B cell (primary cell): ENCODE measurements around the gene TNFRSF19. TPM values are rescaled to one million over a fixed set of nuclear protein-coding genes. Genes with fewer than 3 reads are reported as not detected.

ENCODE experiments used
- ATAC-seq: fragments of 200-7000 bp; cut with Tn5 transposase; one replicate; pipeline ENCODE4 v1.10.0; 2021; ENCODE audit warnings: low read depth, mild to moderate bottlenecking, moderate number of reproducible peaks, moderate library complexity
- CTCF ChIA-PET: fragments of 350-600 bp; sonication (Branson Sonifier 250); formaldehyde crosslinking; loops from one replicate; lab custom pipeline; 2021; ENCODE audit warnings: antibody characterized with exemption, inconsistent platforms; lab: Charles Lee
- POLR2A ChIA-PET: fragments of 350-600 bp; sonication (Branson Sonifier 250); formaldehyde crosslinking; loops from one replicate; lab custom pipeline; 2021; ENCODE audit warnings: antibody characterized with exemption; lab: Charles Lee
- DNase-seq: peaks from one replicate; pipeline ENCODE4 v3.0.0; 2013
- H2AFZ ChIP-seq: 2 replicates; pipeline ENCODE4 v1.6.1; 2012; ENCODE audit warnings: mild to moderate bottlenecking, low read depth, low read length; ENCODE audit not compliant: insufficient read depth, poor library complexity, severe bottlenecking
- H3K27ac ChIP-seq, 2 donors: 1 replicate in 1 of 2; 2 replicates in 1 of 2; pipeline ENCODE4 v1.5.1; 2012 to 2013; ENCODE audit warnings: low read length in 2 of 2, mild to moderate bottlenecking in 2 of 2, moderate library complexity in 1 of 2
- H3K27me3 ChIP-seq, 4 experiments: fragments of 200-600 bp in 1 of 4; sonication (generic) in 1 of 4; replicated peaks in 1 of 4; 1 replicate in 2 of 4; 2 replicates in 2 of 4; pipeline versions ENCODE4 v1.6.1 to v1.7.0; 2013 to 2016; ENCODE audit warnings: low read length in 3 of 4, mild to moderate bottlenecking in 2 of 4, mixed read lengths in 1 of 4, moderate library complexity in 1 of 4; ENCODE audit not compliant: insufficient read depth in 4 of 4, control insufficient read depth in 3 of 4; ENCODE audit errors: control extremely low read depth in 1 of 4
- H3K36me3 ChIP-seq, 2 experiments: replicated peaks in 1 of 2; 1 replicate in 1 of 2; 2 replicates in 1 of 2; pipeline versions ENCODE4 v1.6.1 to v1.7.1; 2013; ENCODE audit warnings: low read length in 1 of 2; ENCODE audit not compliant: insufficient read depth in 2 of 2, control insufficient read depth in 1 of 2; ENCODE audit errors: control extremely low read depth in 1 of 2, extremely low read depth in 1 of 2
- H3K4me1 ChIP-seq, 2 donors: fragments of 200-600 bp in 1 of 2; sonication (generic) in 1 of 2; 1 replicate in 1 of 2; 2 replicates in 1 of 2; pipeline versions ENCODE4 v1.5.1 to v1.6.1; 2013 to 2017; ENCODE audit warnings: low read length in 2 of 2; ENCODE audit not compliant: control insufficient read depth in 2 of 2, insufficient read depth in 2 of 2
- H3K4me2 ChIP-seq: replicated peaks from 2 replicates; pipeline ENCODE3; 2012; ENCODE audit warnings: mild to moderate bottlenecking, low read depth, low read length; ENCODE audit not compliant: poor library complexity, severe bottlenecking
- H3K4me3 ChIP-seq, 5 experiments: fragments of 200-600 bp in 1 of 5; sonication (generic) in 1 of 5; 1 replicate in 3 of 5; 2 replicates in 2 of 5; pipeline versions ENCODE4 v1.5.1 to v1.7.0; 2011 to 2016; ENCODE audit warnings: low read length in 4 of 5, mild to moderate bottlenecking in 4 of 5, low read depth in 2 of 5, control low read depth in 1 of 5, moderate library complexity in 1 of 5; ENCODE audit not compliant: insufficient read depth in 1 of 5; ENCODE audit errors: control extremely low read depth in 1 of 5, extremely low read depth in 1 of 5
- H3K79me2 ChIP-seq: fragments of 200-600 bp; sonication (generic); one replicate; pipeline ENCODE4 v1.6.0; 2016; ENCODE audit warnings: low read length; ENCODE audit not compliant: control insufficient read depth, insufficient read depth
- H3K9ac ChIP-seq: fragments of 200-600 bp; sonication (generic); 2 replicates; pipeline ENCODE4 v1.6.1; 2017; ENCODE audit warnings: mild to moderate bottlenecking, low read length, moderate library complexity
- H3K9me3 ChIP-seq, 3 donors: one replicate each; pipeline versions ENCODE4 v1.6.1 to v1.7.1; 2013; ENCODE audit warnings: low read length in 2 of 3; ENCODE audit not compliant: control insufficient read depth in 2 of 3, insufficient read depth in 1 of 3; ENCODE audit errors: control extremely low read depth in 1 of 3
- H4K20me1 ChIP-seq: 2 replicates; pipeline ENCODE4 v1.6.0; 2012; ENCODE audit warnings: mild to moderate bottlenecking, low read length; ENCODE audit not compliant: insufficient read depth, control insufficient read depth, poor library complexity, severe bottlenecking
- H3K27ac Mint-ChIP-seq: one replicate; pipeline ENCODE4 v1.8.0; 2021; ENCODE audit warnings: mixed read lengths
- H3K27me3 Mint-ChIP-seq: one replicate; pipeline ENCODE4 v1.8.0; 2021; ENCODE audit warnings: mixed read lengths
- H3K4me1 Mint-ChIP-seq: one replicate; pipeline ENCODE4 v1.8.0; 2021; ENCODE audit warnings: mixed read lengths
- H3K4me3 Mint-ChIP-seq: one replicate; pipeline ENCODE4 v1.8.0; 2021; ENCODE audit warnings: mixed read lengths
- H3K9me3 Mint-ChIP-seq: one replicate; pipeline ENCODE4 v1.8.0; 2022; ENCODE audit warnings: mixed read lengths; ENCODE audit not compliant: insufficient read depth
- CTCF ChIP-seq: fragments of 200-600 bp; IDR thresholded peaks from one replicate; pipeline ENCODE4 v1.8.0; 2022; ENCODE audit warnings: antibody characterized with exemption, mild to moderate bottlenecking
- EZH2 ChIP-seq: IDR thresholded peaks from 2 replicates; pipeline ENCODE4 v1.6.1; 2012; ENCODE audit warnings: borderline replicate concordance, low read depth, mild to moderate bottlenecking, moderate library complexity, low read length; ENCODE audit not compliant: insufficient read depth, poor library complexity, severe bottlenecking
- WGBS: methylation state at CpG from one replicate; pipeline ENCODE4 v1.1.5; 2013; ENCODE audit warnings: missing lambda C conversion rate; ENCODE audit not compliant: insufficient coverage; 5-methylcytosine and 5-hydroxymethylcytosine counted together
- intact Hi-C: fragments of 100-400 bp; cut with micrococcal nuclease; formaldehyde crosslinking; loops from one replicate; pipeline ENCODE4 v1.10.0; 2022
- polyA plus RNA-seq: library from polyadenylated mRNA; depleted of rRNA; stranded (reverse); fragments of >200 nt; gene quantifications from 2 replicates; pipeline ENCODE4 v1.2.3, GENCODE V29; 2012
- total RNA-seq, 2 donors: library from RNA; stranded (reverse); fragments of 120-200 nt in 1 of 2; gene quantifications; 1 replicate in 1 of 2; 2 replicates in 1 of 2; pipeline versions ENCODE4 v1.2.3 to v1.2.4, GENCODE V29; 2013 to 2022

Gene TNFRSF19
- total and polyA plus RNA-seq, 2 donors (not counting 1 experiment from before 2014, with no cell fraction given) = 0.36 TPM; not detected in 1

- ChIA-PET POLR2A (no interaction called here), CTCF (no interaction called here)
- WGBS = 100% methylated on average over 2 of the region's 3 CpGs
- no peak overlapping the region for H3K4me3 Mint-ChIP-seq
- H3K27me3 ChIP-seq = no peaks in the 10 kb centered on the region
- ATAC-seq = no peak
- H3K36me3 ChIP-seq = no peaks in the 10 kb centered on the region
- H3K9ac ChIP-seq = no peak overlapping the region
- H3K27me3 Mint-ChIP-seq = peaks cover 3% of the 10 kb centered on the region
- peaks cover 3% of the 10 kb centered on the region for H3K4me1 Mint-ChIP-seq
- H3K4me2 ChIP-seq = no peak overlapping the region
- no peaks in the 10 kb centered on the region for H3K9me3 Mint-ChIP-seq
- H3K79me2 ChIP-seq = no peaks in the 10 kb centered on the region
- no peak overlapping the region for H3K27ac Mint-ChIP-seq
- no peak overlapping the region for H3K4me3 ChIP-seq
- H3K27ac ChIP-seq = no peak overlapping the region
- H3K9me3 ChIP-seq = peaks cover 0 to 4% (median 0%) of the 10 kb centered on the region in 3 donors
- H2AFZ ChIP-seq = no peak overlapping the region
- H3K4me1 ChIP-seq = peaks cover 0 to 5% of the 10 kb centered on the region in 2 donors
- DNase-seq = no peak
- no peaks in the 10 kb centered on the region for H4K20me1 ChIP-seq
- TF ChIP-seq EZH2 (no peak), CTCF (no peak)
- intact Hi-C loops = no loop called here
Observed at GRCh38 chr13:23707674-23708073, 137.5 kb downstream of the TNFRSF19 start.

- peaks cover 0 to 3% (median 0%) of the 10 kb centered on the region in 4 experiments for H3K27me3 ChIP-seq
- Mint-ChIP-seq H3K9me3 (peaks cover 4% of the 10 kb centered on the region), H3K27me3 (peaks cover 17% of the 10 kb centered on the region), H3K4me3 (no peak overlapping the region), H3K27ac (no peak overlapping the region), H3K4me1 (peaks cover 3% of the 10 kb centered on the region)
- CTCF ChIA-PET = no interaction called here
- no peak overlapping the region for H3K27ac ChIP-seq
- H3K9me3 ChIP-seq = peaks cover 0 to 4% (median 0%) of the 10 kb centered on the region in 3 donors
- ATAC-seq (no peak), DNase-seq (no peak)
- no peaks in the 10 kb centered on the region for H4K20me1 ChIP-seq
- H2AFZ ChIP-seq = no peak overlapping the region
- H3K36me3 ChIP-seq = no peaks in the 10 kb centered on the region
- H3K9ac ChIP-seq = no peak overlapping the region
- intact Hi-C loops = no loop called here
- POLR2A ChIA-PET = no interaction called here
- H3K4me3 ChIP-seq = no peak overlapping the region
- no peaks in the 10 kb centered on the region for H3K79me2 ChIP-seq
- no peak overlapping the region for H3K4me2 ChIP-seq
- 50% methylated on average over 1 of the region's 1 CpG for WGBS
- TF ChIP-seq EZH2 (no peak), CTCF (no peak)
- H3K4me1 ChIP-seq = peaks cover 0 to 4% of the 10 kb centered on the region in 2 donors
Observed at GRCh38 chr13:23709536-23709935, 139.3 kb downstream of the TNFRSF19 start.
